Hepatic stellate cell (primary cell): ENCODE measurements around the gene CDH23.

Experiments used
- DNase-seq: peaks from one replicate; pipeline ENCODE4 v3.0.0; 2011; ENCODE audit warnings: low spot score

The CDH23 gene

DNA sequence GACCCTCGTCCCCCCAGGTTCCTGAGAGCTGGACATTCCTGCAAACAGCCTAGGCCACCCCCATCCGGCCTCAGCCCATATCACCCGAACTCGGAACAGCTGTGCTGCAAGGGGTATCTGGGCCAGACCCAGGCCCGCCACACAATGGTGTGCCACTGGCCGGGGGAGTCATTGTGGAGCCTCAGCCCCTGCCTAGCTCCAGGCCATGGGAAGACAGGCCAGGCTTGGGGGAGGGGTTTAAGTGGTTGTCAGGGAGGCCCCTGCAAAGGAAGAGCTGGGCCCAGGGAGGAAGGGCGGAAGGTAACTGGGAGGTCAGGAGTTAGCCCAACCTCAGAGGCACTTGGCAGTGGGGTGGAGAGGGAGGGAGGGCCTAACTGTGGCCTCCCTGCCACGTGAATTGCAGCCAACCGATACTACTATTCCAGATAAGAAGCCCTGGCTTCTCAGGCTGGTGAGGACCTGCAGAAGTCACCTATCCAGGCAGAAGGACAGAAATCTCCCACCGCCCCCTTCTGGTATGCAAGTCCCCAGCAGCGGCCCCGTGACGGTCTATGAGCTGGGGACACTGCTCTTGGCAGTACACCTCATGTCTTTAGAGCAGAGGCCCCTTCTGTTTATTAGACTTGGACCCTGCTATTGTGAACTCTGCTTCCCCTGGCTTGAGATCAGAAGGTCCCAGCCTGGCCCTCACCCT, 349.8 kb downstream of the CDH23 start:
- no peak for DNase-seq

- DNase-seq, result no peak
Observed at GRCh38 chr10:71747039-71747531, 350.4 kb downstream of the CDH23 start.

DNA sequence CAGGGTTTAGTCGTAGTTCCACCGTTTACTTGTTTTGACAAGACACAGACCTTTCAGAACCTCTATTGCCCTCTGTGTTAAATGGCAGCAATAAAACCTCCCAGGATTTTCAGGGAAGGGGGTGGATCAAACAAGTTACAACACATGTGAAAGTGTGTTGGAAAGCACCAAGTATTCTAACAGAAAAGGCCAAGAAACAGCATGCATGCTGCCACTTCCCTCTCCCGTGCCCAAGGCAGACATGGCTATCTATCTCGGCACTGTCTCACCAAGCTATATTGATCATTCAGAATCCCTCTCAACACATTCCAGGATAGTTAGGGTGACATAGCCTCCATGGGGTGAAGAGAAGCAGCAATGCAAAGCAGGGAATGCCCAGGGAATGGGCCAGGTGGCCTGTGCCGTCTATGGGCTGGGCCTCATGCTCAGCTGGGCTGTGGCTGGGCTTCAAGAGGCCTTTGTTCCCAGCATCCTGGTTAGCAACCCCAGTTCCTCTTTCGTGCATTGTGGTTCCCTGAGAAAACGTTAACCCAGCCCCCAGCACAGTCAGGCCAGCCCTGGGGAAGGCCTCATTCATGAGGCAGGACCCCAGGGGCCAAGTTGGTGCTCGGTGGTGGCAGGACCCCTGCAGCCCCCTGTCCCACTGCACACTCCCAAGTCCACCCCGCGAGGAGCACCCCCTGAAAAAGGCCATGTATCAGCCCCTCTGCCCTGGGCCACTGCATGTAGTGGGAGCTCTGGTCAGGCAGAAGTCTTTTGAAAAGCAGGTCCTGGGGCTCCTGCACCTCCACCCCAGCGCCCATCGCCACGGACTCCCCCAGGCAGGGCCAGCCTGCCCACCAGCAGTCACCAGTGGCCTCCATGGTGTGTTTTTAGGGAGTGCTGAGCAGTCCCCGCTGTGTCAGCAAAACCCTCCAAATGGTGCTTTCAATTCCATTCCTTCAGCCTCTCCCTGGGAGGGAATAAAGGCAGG, 351.1 kb downstream of the CDH23 start:
- DNase-seq, result no peak

DNA sequence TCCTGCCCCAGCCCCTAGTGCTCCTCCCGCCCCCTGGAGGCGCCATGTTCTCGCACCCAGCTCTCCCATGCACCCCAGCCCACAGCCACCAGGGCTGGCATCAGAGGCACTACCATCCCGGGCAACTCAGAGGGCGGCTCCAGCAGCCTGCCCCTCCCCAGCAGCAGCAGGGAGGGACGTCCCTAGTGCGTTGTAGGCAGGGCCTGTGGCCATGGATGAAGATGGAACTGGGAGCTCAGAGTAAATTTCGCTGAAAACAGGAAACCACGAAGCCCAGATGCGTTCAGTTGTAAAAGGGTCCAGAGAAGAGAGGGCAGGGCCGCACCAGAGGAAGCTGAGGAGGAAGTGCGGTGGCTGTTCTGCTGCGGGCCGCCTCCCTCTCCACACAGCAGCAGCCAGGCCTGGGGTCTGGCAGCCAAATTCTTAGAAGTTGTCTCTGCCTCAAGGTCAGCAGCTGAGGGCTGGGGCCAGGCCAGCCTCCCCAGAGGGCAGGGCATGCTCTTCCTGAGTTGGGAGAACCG, 352.0 kb downstream of the CDH23 start:
- DNase-seq, result no peak

- DNase-seq, result no peak
Observed at GRCh38 chr10:71749396-71749795, 352.7 kb downstream of the CDH23 start.

DNA sequence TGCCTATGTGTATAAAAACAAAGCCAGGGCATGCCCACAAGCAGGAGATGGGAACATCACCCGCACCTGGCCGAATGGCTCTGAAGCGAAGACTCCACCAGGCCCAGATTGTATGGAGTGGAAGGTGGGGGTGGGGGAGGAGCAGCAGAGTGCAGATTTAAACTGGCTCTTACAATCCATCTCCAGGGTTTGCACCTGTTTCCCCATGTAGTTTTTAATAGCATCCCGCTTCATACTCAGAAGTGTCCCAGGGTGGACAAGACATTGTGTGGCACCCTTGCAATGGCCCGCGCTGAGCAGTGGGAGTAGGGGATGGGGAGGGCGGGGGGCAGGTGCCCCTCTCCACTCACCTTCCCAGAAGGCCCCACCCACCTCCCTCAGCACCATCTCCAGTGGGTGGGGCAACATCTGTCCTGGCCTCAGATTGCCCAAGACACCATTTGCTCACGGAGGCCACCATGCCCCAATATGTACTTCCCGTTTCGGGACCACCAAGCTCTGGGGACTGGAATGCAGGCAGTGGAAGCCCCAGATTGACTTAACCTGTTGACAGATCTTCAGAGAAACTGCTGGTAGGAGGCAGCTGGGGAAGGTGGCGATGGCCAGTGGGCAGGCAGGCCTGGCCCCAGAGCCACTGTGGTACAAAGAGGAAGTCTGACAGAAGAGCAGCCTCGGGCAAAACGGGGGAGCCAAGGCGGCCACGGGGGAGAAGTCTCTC, 353.6 kb downstream of the CDH23 start:
- DNase-seq, result no peak

GRCh38 chr10:71750986-71751385, 354.3 kb downstream of the CDH23 start:
- DNase-seq, result no peak

- DNase-seq, result no peak
Observed at GRCh38 chr10:71751515-71752224, 354.9 kb downstream of the CDH23 start.

GRCh38 chr10:71752391-71753090, 355.8 kb downstream of the CDH23 start:
- DNase-seq, result no peak

DNA sequence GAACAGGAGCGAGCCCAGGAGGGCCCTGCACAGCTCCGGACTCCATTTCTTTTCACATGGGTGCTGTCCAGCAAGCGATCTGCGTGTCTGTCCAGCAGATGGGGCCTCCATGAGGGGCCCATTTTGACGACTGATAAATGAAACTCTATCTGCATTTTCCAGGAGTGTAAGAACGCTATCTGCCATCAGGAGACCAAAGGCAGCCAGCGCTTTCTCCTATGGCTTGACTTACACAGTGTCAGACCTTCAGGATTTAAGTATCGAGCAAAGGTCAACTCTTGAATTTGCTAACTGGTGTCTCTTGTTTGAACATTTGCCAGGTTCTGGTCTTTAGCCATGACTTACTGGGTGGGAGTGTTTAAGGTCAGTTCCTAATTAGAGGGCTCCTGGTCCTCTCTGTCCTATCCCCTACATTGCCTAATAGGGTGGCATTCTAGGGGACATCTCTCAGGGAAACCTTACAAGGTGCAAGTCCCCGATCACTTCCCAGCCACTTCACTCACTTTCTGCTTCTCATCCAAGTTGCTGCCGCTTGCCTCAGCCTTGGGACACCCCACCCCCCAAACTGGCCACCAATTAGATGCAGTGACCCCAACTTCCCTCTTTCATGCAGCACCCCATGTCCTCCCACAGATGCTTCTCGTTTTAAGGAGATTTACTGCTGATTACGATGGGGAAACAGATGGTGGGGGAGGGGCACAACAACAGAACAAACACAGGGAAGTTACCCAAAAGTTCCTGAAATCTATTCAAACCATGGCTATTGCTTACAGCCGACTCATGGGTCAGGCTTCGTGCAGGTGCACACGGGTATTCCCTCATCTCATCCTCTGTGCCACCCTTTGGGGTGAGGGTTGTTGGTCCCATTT, 356.6 kb downstream of the CDH23 start:
- DNase-seq, result no peak

GRCh38 chr10:71753960-71754505, 357.3 kb downstream of the CDH23 start:
- no peak for DNase-seq

DNA sequence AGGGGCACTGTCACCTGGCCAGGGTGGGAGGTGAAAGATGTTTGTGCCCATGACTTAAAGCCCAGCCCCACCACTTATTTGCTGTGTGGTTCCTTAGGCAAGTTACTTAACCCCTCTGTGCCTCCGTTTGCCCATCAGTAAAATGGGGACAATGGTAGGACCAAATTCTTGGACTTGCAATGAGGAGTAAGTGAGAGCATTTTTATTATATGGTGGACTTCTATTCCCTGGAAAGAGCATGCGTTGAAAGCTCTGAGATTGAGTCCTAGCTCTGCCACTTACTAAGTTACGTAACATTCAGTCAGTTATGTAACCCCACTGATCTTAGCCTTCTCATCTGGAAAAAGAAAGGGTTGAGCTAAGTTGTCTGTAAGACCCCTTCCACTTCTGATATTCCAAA, 357.8 kb downstream of the CDH23 start:
- no peak for DNase-seq

GRCh38 chr10:71755179-71755879, 358.6 kb downstream of the CDH23 start:
- no peak for DNase-seq

GRCh38 chr10:71756311-71757191, 359.8 kb downstream of the CDH23 start:
- no peak for DNase-seq

- no peak for DNase-seq
Observed at GRCh38 chr10:71757399-71757922, 360.7 kb downstream of the CDH23 start.

DNA sequence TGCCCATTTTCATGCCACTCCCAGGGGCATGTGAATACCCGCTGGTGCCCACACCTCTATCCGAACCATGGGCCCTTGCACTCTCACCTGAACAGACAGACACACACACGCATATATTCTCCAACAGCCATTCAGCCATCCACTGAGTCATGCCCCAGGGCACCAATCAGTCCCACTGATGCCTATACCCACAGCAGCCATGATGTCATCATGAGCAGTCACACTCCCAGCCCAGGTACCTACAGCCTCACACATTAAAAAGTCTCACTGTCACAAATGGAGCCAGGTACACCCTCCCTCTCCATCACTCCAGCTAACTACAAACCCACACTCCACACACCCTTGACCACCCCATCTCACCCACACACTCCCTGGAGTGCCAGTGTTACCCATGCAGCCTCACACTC, 364.4 kb downstream of the CDH23 start:
- no peak for DNase-seq

DNA sequence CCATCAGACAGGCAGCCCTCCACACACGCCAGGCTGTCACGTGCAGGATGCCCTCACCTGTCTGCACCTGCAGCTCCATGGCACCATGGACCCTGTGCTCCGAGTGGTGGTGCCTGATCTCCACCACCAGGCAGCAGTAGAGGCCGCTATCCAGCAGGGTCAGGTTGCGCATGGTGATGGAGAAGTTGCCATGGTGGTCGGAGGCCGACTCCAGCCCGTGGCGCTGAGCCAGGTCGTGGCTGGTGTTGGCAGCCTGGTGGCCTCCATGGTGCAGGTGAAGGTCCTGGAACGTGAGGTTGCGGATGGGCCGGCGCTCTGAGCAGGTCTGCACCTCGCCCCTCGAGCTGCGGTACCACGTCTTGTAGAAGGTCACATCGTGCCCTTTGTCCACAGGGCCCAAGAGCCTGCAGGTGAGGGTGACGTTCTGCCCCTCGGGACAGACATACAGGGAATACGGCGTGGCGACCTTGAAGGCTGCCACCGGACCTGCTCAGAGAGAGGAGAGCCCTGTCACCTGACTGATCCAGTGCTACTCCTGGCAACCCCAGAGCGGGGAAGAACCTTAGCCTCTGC, 364.9 kb downstream of the CDH23 start:
- no peak for DNase-seq
